RWPE1 (cell line): Measurements from ENCODE around the gene IQCB1.
A peak's percentile ranks its signal among the peaks of the same experiment; 100 is the strongest.
"Not testable (repeated sequence)": the region's sequence is repeated elsewhere in the genome, so short reads cannot be mapped to it uniquely, and the experiment has no call there.

ENCODE experiments used
- CTCF ChIA-PET: fragments of 350-600 bp; sonication (Branson Sonifier 250); formaldehyde crosslinking; extraction: SDS; loops from one replicate; lab custom pipeline; 2021; lab: Yijun Ruan, JAX
- POLR2A ChIA-PET: fragments of 400-600 bp; formaldehyde crosslinking; extraction: SDS; loops from one replicate; lab custom pipeline; 2020; ENCODE audit warnings: antibody characterized with exemption; ENCODE audit not compliant: low non-redundant PET; lab: Yijun Ruan, JAX
- DNase-seq: peaks from one replicate; pipeline ENCODE4 v3.0.0; 2012; ENCODE audit warnings: low spot score
- H3K27ac ChIP-seq: fragments of 450-650 bp; 2 replicates; pipeline ENCODE4 v1.5.1; 2017
- CTCF ChIP-seq: fragments of 450-650 bp; conservative IDR thresholded peaks from 2 replicates; pipeline ENCODE4 v1.5.1; 2017; ENCODE audit warnings: low read depth, mild to moderate bottlenecking

IQCB1 gene

GRCh38 chr3:121863801-121864200 lies 28.9 kb upstream of the IQCB1 start:
- CTCF ChIA-PET = no interaction called here
- TF ChIP-seq CTCF = no peak
- POLR2A ChIA-PET = no interaction called here
- no peak for DNase-seq
- no peak overlapping the region for H3K27ac ChIP-seq

DNA sequence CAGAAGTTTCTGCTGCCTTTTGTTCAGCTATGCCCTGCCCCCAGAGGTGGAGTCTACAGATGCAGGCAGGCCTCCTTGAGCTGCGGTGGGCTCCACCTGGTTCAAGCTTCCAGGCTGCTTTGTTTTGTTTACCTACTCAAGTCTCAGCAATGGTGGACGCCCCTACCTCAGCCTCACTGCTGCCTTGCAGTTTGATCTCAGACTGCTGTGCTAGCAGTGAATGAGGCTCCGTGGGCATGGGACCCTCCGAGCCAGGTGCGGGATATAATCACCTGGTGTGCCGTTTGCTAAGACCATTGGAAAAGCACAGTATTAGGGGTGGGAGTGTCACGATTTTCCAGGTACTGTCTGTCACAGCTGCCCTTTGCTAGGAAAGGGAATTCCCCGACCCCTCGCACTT lies 28.4 kb upstream of the IQCB1 start:
- CTCF ChIA-PET, DNase-seq, H3K27ac ChIP-seq, POLR2A ChIA-PET: not testable (repeated sequence)

- DNase-seq, POLR2A ChIA-PET, H3K27ac ChIP-seq, CTCF ChIA-PET: not testable (repeated sequence)
Observed at GRCh38 chr3:121857778-121858177, 22.9 kb upstream of the IQCB1 start.

GRCh38 chr3:121855555-121855954 lies 20.7 kb upstream of the IQCB1 start:
- H3K27ac ChIP-seq = no peak overlapping the region
- TF ChIP-seq CTCF = no peak
- CTCF ChIA-PET = no interaction called here
- POLR2A ChIA-PET = no interaction called here
- DNase-seq = peak; percentile 8

DNA sequence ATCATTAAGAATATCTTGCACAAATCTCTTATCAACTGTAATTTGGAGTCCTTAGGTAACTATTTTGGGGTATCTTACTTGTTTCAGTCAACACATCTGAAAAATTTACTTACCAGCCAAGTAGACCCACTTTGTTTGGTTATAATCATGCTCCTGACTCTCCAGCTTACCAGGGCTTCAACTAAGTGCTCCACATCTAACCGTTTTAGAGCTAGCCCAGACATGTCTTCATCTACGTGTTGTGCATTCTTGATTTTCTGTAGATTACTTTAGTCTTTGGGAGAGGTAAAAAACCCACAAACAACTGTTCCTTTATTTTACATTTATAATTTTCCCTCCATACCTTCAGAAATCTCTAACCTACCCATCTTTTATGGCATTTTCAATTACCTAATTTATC lies 17.4 kb upstream of the IQCB1 start:
- peak; percentile 26 for DNase-seq
- CTCF ChIA-PET = interaction anchor here (0.7 kb wide), 2 partner anchors 70 to 299 kb away, joined by 3 read pairs; no protein-coding TSS in a partner anchor
- POLR2A ChIA-PET = no interaction called here
- no peak for TF ChIP-seq CTCF
- H3K27ac ChIP-seq = no peak overlapping the region

GRCh38 chr3:121844892-121845291 lies 10.0 kb upstream of the IQCB1 start:
- DNase-seq = no peak
- no peak overlapping the region for H3K27ac ChIP-seq
- TF ChIP-seq CTCF = no peak
- POLR2A ChIA-PET = no interaction called here
- CTCF ChIA-PET = interaction anchor here (0.5 kb wide), 1 partner anchor 111 kb away, joined by 3 read pairs; no protein-coding TSS in a partner anchor

GRCh38 chr3:121839962-121840361 lies 5.1 kb upstream of the IQCB1 start:
- no peak for DNase-seq
- H3K27ac ChIP-seq = no peak overlapping the region
- no peak for TF ChIP-seq CTCF
- ChIA-PET CTCF (no interaction called here), POLR2A (no interaction called here)

DNA sequence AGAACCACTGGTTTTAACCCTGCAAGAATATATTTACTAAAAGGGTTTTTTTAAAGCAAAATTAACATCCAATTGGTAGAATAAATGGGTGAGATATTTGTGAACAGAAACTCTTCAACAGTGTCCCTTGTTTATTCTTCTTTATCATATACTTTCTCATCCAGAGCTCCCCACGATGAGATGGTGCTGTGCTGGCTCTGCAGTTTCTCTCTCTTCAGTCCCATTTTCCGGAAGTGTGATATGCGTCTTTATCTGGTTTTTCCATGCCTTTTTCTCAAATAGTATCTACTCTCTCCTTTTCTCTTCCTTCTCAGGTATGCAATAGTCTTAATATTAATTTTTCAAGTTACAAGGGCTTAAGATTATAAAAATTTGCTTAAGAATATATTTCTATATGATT lies 1.6 kb upstream of the IQCB1 start:
- no peak for TF ChIP-seq CTCF
- POLR2A ChIA-PET = no interaction called here
- CTCF ChIA-PET = no interaction called here
- no peak for DNase-seq
- H3K27ac ChIP-seq = no peak overlapping the region
